ENCODE results near the gene MOSMO. TPM values are rescaled to one million over a fixed set of nuclear protein-coding genes. Genes with fewer than 3 reads are reported as not detected.

Gene MOSMO
- total and polyA plus RNA-seq, 2 of the 13 experiments (the other 11 are each of a cell fraction or from before 2014, with no cell fraction given) = 26.7 to 32.6 TPM

- 0 out of 2 replicates have a peak, but pooled peaks have one; percentile 42 for TF ChIP-seq MTERF4 (CRISPR knock-in tag; IDR thresholded peaks at IDR 0.05)
- no peak for TF ChIP-seq PHF21A (CRISPR knock-in tag; IDR thresholded peaks at IDR 0.05)
- TF ChIP-seq U2AF2 (IDR thresholded peaks at IDR 0.05; ENCODE audit: low read depth, low read length) = no peak
- no peak; the same call in 1 of the 2 replicates for TF ChIP-seq ZNF687 (CRISPR knock-in tag; IDR thresholded peaks at IDR 0.05)
- TF ChIP-seq ZNF775 (CRISPR knock-in tag; IDR thresholded peaks at IDR 0.05; ENCODE audit: borderline replicate concordance) = no peak
- 0 out of 2 replicates have a peak, but pooled peaks have one; percentile 13 for TF ChIP-seq HOXA9 (CRISPR knock-in tag; IDR thresholded peaks at IDR 0.05; ENCODE audit: borderline replicate concordance)
- TF ChIP-seq ZNF34 (CRISPR knock-in tag; IDR thresholded peaks at IDR 0.05; ENCODE audit: borderline replicate concordance) = no peak
- TF ChIP-seq SMYD3 (CRISPR knock-in tag; IDR thresholded peaks at IDR 0.05) = no peak
- 0 out of 2 replicates have a peak, but pooled peaks have one; percentile 20 for TF ChIP-seq ZNF180 (CRISPR knock-in tag; IDR thresholded peaks at IDR 0.05; ENCODE audit: borderline replicate concordance, low read depth)
- TF ChIP-seq ZNF232 (CRISPR knock-in tag; IDR thresholded peaks at IDR 0.05; ENCODE audit: borderline replicate concordance) = peak; percentile 65; the same call in 1 of the 2 replicates
- TF ChIP-seq ZNF652 (CRISPR knock-in tag; IDR thresholded peaks at IDR 0.05; ENCODE audit: borderline replicate concordance, low read depth) = no peak
- TF ChIP-seq SNRNP70 (IDR thresholded peaks at IDR 0.05; ENCODE audit: low read depth, low read length) = no peak
- TF ChIP-seq, protein P1, sequence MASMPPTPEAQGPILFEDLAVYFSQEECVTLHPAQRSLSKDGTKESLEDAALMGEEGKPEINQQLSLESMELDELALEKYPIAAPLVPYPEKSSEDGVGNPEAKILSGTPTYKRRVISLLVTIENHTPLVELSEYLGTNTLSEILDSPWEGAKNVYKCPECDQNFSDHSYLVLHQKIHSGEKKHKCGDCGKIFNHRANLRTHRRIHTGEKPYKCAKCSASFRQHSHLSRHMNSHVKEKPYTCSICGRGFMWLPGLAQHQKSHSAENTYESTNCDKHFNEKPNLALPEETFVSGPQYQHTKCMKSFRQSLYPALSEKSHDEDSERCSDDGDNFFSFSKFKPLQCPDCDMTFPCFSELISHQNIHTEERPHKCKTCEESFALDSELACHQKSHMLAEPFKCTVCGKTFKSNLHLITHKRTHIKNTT (CRISPR knock-in tag; IDR thresholded peaks at IDR 0.05) = 0 out of 2 replicates have a peak, but pooled peaks have one; percentile 14
- no peak for TF ChIP-seq ZNF460 (CRISPR knock-in tag; IDR thresholded peaks at IDR 0.05; ENCODE audit: borderline replicate concordance)
- TF ChIP-seq ZNF282 (IDR thresholded peaks at IDR 0.05; ENCODE audit: partially characterized antibody) = no peak
- TF ChIP-seq TP53 (CRISPR knock-in tag; conservative IDR thresholded peaks at IDR 0.05) = no peak
- peak; percentile 29; the same call in 1 of the 2 replicates for TF ChIP-seq PATZ1 (CRISPR knock-in tag; IDR thresholded peaks at IDR 0.05)
- TF ChIP-seq ZNF546 (CRISPR knock-in tag; conservative IDR thresholded peaks at IDR 0.05) = no peak
- no peak for TF ChIP-seq NAIF1 (CRISPR knock-in tag; IDR thresholded peaks at IDR 0.05; ENCODE audit: borderline replicate concordance)
- TF ChIP-seq ZNF790 (CRISPR knock-in tag; IDR thresholded peaks at IDR 0.05; ENCODE audit: borderline replicate concordance) = no peak
- no peak for TF ChIP-seq NFE2L2 (IDR thresholded peaks at IDR 0.05; ENCODE audit: low read length)
Measured at GRCh38 chr16:22008215-22009059, 526 bp downstream of the MOSMO start (continued).

Data from HepG2 (cell line).